ENCODE measurements around the gene KCNK10. TPM values are rescaled to one million over a fixed set of nuclear protein-coding genes. Genes with fewer than 3 reads are reported as not detected.

Gene KCNK10
- total and polyA plus RNA-seq, 2 of the 8 experiments (the other 6 are each of a cell fraction or from before 2014, with no cell fraction given): 0.45 to 0.63 TPM

Other genes with a start within 250 kb of the KCNK10 start
- gene SPATA7, start 62.4 kb upstream of the KCNK10 start, total RNA-seq (2021; fragmentation: NEBNext Ultra II Directional; extraction: Animal tissue kit (Norgen Biotek cat#: 25700)): 6.0 and 6.7 TPM in 2 replicates
- 2.7 and 3.8 TPM in 2 replicates for gene SPATA7, start 62.4 kb upstream of the KCNK10 start, polyA plus RNA-seq (2011; rRNA removed)
- gene PTPN21, start 231.7 kb upstream of the KCNK10 start, total RNA-seq (2021; fragmentation: NEBNext Ultra II Directional; extraction: Animal tissue kit (Norgen Biotek cat#: 25700)): 16.1 and 18.0 TPM in 2 replicates
- gene PTPN21, start 231.7 kb upstream of the KCNK10 start, polyA plus RNA-seq (2011; rRNA removed): 6.5 and 8.2 TPM in 2 replicates
- 86.0 and 90.1 TPM in 2 replicates for gene ZC3H14, start 239.8 kb upstream of the KCNK10 start, total RNA-seq (2021; fragmentation: NEBNext Ultra II Directional; extraction: Animal tissue kit (Norgen Biotek cat#: 25700))
- gene ZC3H14, start 239.8 kb upstream of the KCNK10 start, polyA plus RNA-seq (2011; rRNA removed): 58.3 and 99.1 TPM in 2 replicates

Data from H1 (cell line).